Measurements from ENCODE around the gene DNAH7.

The DNAH7 gene

GRCh38 chr2:195857132-195857531, 211.5 kb downstream of the DNAH7 start:
- no peak for DNase-seq (ENCODE audit: low spot score)
- ChIA-PET CTCF (no interaction called here), POLR2A (ENCODE audit: low non-redundant PET) (no interaction called here)
- no peak overlapping the region for H3K27ac ChIP-seq
- TF ChIP-seq CTCF (conservative IDR thresholded peaks at IDR 0.05; ENCODE audit: low read depth): no peak

GRCh38 chr2:195850764-195851163, 217.9 kb downstream of the DNAH7 start:
- H3K27ac ChIP-seq: no peak overlapping the region
- POLR2A ChIA-PET (ENCODE audit: low non-redundant PET): no interaction called here
- no peak for DNase-seq (ENCODE audit: low spot score)
- CTCF ChIA-PET: no interaction called here
- TF ChIP-seq CTCF (conservative IDR thresholded peaks at IDR 0.05; ENCODE audit: low read depth): no peak

GRCh38 chr2:195848119-195848899, 220.3 kb downstream of the DNAH7 start:
- no peak for TF ChIP-seq CTCF (conservative IDR thresholded peaks at IDR 0.05; ENCODE audit: low read depth)
- no peak for DNase-seq (ENCODE audit: low spot score)
- POLR2A ChIA-PET (ENCODE audit: low non-redundant PET): no interaction called here
- no peak overlapping the region for H3K27ac ChIP-seq
- CTCF ChIA-PET: no interaction called here

- TF ChIP-seq CTCF (conservative IDR thresholded peaks at IDR 0.05; ENCODE audit: low read depth): no peak
- no peak overlapping the region for H3K27ac ChIP-seq
- no peak for DNase-seq (ENCODE audit: low spot score)
- CTCF ChIA-PET: interaction anchor here (0.5 to 0.6 kb wide), 2 partner anchors 49 to 59 kb away, joined by 3 to 9 read pairs; no protein-coding TSS in a partner anchor
- POLR2A ChIA-PET (ENCODE audit: low non-redundant PET): no interaction called here
Observed at GRCh38 chr2:195842932-195843331, 225.7 kb downstream of the DNAH7 start.

- POLR2A ChIA-PET (ENCODE audit: low non-redundant PET): no interaction called here
- no peak overlapping the region for H3K27ac ChIP-seq
Observed at GRCh38 chr2:195838002-195838401, 230.6 kb downstream of the DNAH7 start.

GRCh38 chr2:195836002-195836401, 232.6 kb downstream of the DNAH7 start:
- no peak for DNase-seq (ENCODE audit: low spot score)
- ChIA-PET POLR2A (ENCODE audit: low non-redundant PET) (no interaction called here), CTCF (no interaction called here)
- no peak overlapping the region for H3K27ac ChIP-seq
- no peak for TF ChIP-seq CTCF (conservative IDR thresholded peaks at IDR 0.05; ENCODE audit: low read depth)

More at GRCh38 chr2:195838002-195838401, 230.6 kb downstream of the DNAH7 start:
- CTCF ChIA-PET: no interaction called here
- TF ChIP-seq CTCF (conservative IDR thresholded peaks at IDR 0.05; ENCODE audit: low read depth): no peak
- DNase-seq (ENCODE audit: low spot score): no peak
